Tibial artery (tissue), 4 donors: ENCODE data around the gene CSRP3.

Experiments used
- DNase-seq, 2 donors: peaks; one replicate each; pipeline ENCODE4 v3.0.0-alpha.2; 2019
- H3K27ac ChIP-seq, 2 donors: fragments of 200-600 bp; sonication (generic) in 1 of 2; 1 replicate in 1 of 2; 2 replicates in 1 of 2; pipeline ENCODE4 v1.5.1; 2018 to 2019; ENCODE audit warnings: mild to moderate bottlenecking in 1 of 2
- H3K27me3 ChIP-seq, 2 donors: fragments of 200-600 bp; sonication (generic) in 1 of 2; one replicate each; pipeline versions ENCODE4 v1.5.1 to v1.6.0; 2016 to 2019
- H3K36me3 ChIP-seq, 3 donors: fragments of 200-600 bp; sonication (generic) in 2 of 3; one replicate each; pipeline ENCODE4 v1.5.1; 2016 to 2019; ENCODE audit warnings: mild to moderate bottlenecking in 2 of 3
- H3K4me1 ChIP-seq, 4 donors: fragments of 200-600 bp; sonication (generic) in 2 of 4; 1 replicate in 3 of 4; 2 replicates in 1 of 4; pipeline ENCODE4 v1.5.1; 2016 to 2019
- H3K4me3 ChIP-seq, 2 donors: fragments of 200-600 bp; sonication (generic) in 1 of 2; 1 replicate in 1 of 2; 2 replicates in 1 of 2; pipeline ENCODE4 v1.5.1; 2018 to 2019; ENCODE audit warnings: mild to moderate bottlenecking in 2 of 2
- H3K9me3 ChIP-seq, 3 donors: fragments of 200-600 bp; sonication (generic) in 1 of 3; one replicate each; pipeline ENCODE4 v1.5.1; 2016 to 2019
- CTCF ChIP-seq, 2 experiments: fragments of 200-600 bp in 1 of 2; fragments of 450-650 bp in 1 of 2; IDR thresholded peaks; one replicate each; pipeline ENCODE4 v1.5.1; 2017 to 2019; ENCODE audit warnings: antibody characterized with exemption in 2 of 2, mild to moderate bottlenecking in 1 of 2, moderate library complexity in 1 of 2
- intact Hi-C: fragments of 100-400 bp; cut with DNase I; formaldehyde crosslinking; loops from one replicate; pipeline ENCODE4 v1.15.0; 2023; ENCODE audit warnings: low total_unique reads

Gene CSRP3

GRCh38 chr11:19200410-19201201 is 1.2 kb downstream of the CSRP3 start:
- no peaks in the 10 kb centered on the region for H3K4me1 ChIP-seq
- H3K4me3 ChIP-seq, result no peak overlapping the region
- H3K9me3 ChIP-seq, result no peaks in the 10 kb centered on the region
- no peak for TF ChIP-seq CTCF (IDR thresholded peaks at IDR 0.05)
- no peak for DNase-seq
- H3K36me3 ChIP-seq, result no peaks in the 10 kb centered on the region
- H3K27me3 ChIP-seq, result no peaks in the 10 kb centered on the region
- H3K27ac ChIP-seq, result no peak overlapping the region
- intact Hi-C loops, result no loop called here

DNA sequence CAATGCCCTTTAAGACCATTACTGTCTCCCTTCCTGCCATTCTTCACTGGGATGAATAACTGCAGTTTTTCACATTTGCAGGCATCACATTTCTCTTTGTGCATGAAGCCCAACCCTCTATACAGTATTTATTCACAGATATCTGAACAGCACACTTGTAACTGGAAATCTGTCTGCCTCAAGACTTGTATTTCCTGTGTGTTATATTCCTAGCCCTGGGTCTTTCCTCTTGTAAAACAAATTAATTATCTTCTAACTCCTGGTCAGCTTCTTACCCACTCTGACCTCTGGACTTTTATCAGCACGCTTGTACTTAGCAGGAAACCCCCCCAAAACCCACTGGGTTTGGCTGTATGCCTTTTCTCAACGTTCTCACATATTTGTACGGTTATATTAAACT is 2.0 kb downstream of the CSRP3 start:
- no peak overlapping the region for H3K4me3 ChIP-seq
- H3K27ac ChIP-seq, result no peak overlapping the region
- intact Hi-C loops, result no loop called here
- H3K4me1 ChIP-seq, result no peaks in the 10 kb centered on the region
- H3K27me3 ChIP-seq, result no peaks in the 10 kb centered on the region
- no peak for DNase-seq
- H3K9me3 ChIP-seq, result no peaks in the 10 kb centered on the region
- no peak for TF ChIP-seq CTCF (IDR thresholded peaks at IDR 0.05)
- H3K36me3 ChIP-seq, result no peaks in the 10 kb centered on the region

DNA sequence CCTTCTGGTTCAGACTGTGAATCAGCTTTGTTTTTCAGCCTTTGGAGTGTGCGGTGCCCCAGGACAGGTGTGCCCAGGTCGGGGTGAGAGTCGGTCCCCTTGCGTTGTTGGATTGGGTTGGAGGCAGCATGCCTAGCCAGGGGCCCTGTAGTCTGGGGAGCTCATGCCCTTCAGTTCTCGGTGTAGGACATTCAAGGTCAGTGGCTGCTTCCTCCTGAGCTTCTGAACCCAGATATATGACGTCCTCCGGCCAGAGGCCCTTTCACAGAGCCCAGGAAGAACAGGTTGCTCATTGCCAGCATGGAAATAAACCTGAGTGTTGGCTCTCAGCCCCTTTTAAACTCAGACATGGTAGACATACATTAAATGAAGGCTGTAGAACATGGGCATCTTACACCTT is 2.7 kb downstream of the CSRP3 start:
- intact Hi-C loops, result no loop called here
- no peak for DNase-seq
- Histone ChIP-seq H3K36me3 (no peaks in the 10 kb centered on the region), H3K4me3 (no peak overlapping the region), H3K27ac (no peak overlapping the region), H3K4me1 (no peaks in the 10 kb centered on the region), H3K9me3 (no peaks in the 10 kb centered on the region), H3K27me3 (no peaks in the 10 kb centered on the region)
- TF ChIP-seq CTCF (IDR thresholded peaks at IDR 0.05), result no peak

- Histone ChIP-seq H3K4me1 (no peaks in the 10 kb centered on the region), H3K9me3 (no peaks in the 10 kb centered on the region), H3K36me3 (no peaks in the 10 kb centered on the region), H3K4me3 (no peak overlapping the region), H3K27ac (no peak overlapping the region), H3K27me3 (no peaks in the 10 kb centered on the region)
- TF ChIP-seq CTCF (IDR thresholded peaks at IDR 0.05), result no peak
- intact Hi-C loops, result no loop called here
- no peak for DNase-seq
Measured at GRCh38 chr11:19196432-19196831, 5.4 kb downstream of the CSRP3 start.

DNA sequence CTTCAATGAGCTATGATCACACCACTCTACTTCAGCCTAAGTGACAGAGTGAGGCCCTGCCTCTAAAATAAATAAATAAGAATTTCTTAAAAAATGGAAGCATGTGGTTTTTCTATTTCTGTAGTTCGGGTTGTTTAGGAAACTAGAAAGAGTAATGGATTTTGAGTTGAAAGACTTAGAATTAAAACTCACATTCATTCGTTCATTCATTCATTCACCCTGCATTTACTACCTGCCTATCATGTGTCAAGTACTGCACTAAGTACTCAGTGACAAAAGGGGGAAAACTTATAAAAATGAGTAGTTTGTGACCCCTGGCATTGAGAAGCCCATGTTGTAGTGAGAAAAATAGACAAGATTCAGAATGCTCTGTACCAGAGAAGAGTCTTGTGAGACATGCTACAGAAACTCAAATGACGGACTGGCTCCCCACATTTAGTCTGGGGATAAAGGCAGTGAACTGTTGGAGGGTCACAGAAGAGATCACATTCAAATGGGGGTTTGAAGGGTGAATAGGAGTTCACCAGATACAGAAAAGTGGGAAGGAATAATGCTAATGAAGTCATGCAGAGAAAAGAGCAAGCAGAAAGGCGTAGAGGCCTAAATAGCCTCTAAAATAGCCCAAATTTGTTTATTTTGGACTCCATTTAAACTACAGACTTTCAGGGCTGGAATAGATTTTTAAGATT is 7.0 kb downstream of the CSRP3 start:
- H3K27ac ChIP-seq, result no peak overlapping the region
- no peaks in the 10 kb centered on the region for H3K36me3 ChIP-seq
- TF ChIP-seq CTCF (IDR thresholded peaks at IDR 0.05), result no peak
- H3K9me3 ChIP-seq, result no peaks in the 10 kb centered on the region
- H3K27me3 ChIP-seq, result no peaks in the 10 kb centered on the region
- intact Hi-C loops, result no loop called here
- no peaks in the 10 kb centered on the region for H3K4me1 ChIP-seq
- no peak for DNase-seq
- H3K4me3 ChIP-seq, result no peak overlapping the region
